K562 (cell line): ENCODE measurements around the gene SUPT5H. TPM values are rescaled to one million over a fixed set of nuclear protein-coding genes. Genes with fewer than 3 reads are reported as not detected.

Experiments
- CEBPZ ChIP-seq: fragments of 150-350 bp; IDR thresholded peaks from 2 replicates; pipeline ENCODE4 v1.6.1; 2014; ENCODE audit warnings: low read depth, mild to moderate bottlenecking, low read length, borderline replicate concordance
- CREBBP ChIP-seq: IDR thresholded peaks from one replicate; pipeline ENCODE4 v1.6.1; 2012; ENCODE audit warnings: low read depth, mild to moderate bottlenecking, control low read depth, inconsistent platforms, low read length
- E2F3 ChIP-seq: fragments of 250-450 bp; sonication (Bioruptor Pico); IDR thresholded peaks from 2 replicates; pipeline ENCODE4 v1.4.0; 2020; ENCODE audit warnings: mild to moderate bottlenecking
- ERF ChIP-seq: fragments of 450-650 bp; formaldehyde crosslinking; IDR thresholded peaks from 2 replicates; pipeline ENCODE4 v1.4.0; 2020; ENCODE audit warnings: mild to moderate bottlenecking, mixed read lengths
- LARP7 ChIP-seq: fragments of 450-650 bp; IDR thresholded peaks from 2 replicates; pipeline ENCODE4 v1.6.1; 2016
- MED1 ChIP-seq: sonication (generic); formaldehyde crosslinking; IDR thresholded peaks from 2 replicates; pipeline ENCODE4 v1.8.1; 2023; ENCODE audit warnings: missing genetic modification reagents, borderline replicate concordance
- ZBTB40 ChIP-seq, 2 experiments: fragments of 450-650 bp in 1 of 2; sonication (generic) in 1 of 2; formaldehyde crosslinking in 1 of 2; IDR thresholded peaks; 2 replicates each; pipeline versions ENCODE4 v1.7.1 to v1.9.0; 2016 to 2022; ENCODE audit warnings: inconsistent platforms in 1 of 2, mild to moderate bottlenecking in 1 of 2, missing genetic modification reagents in 1 of 2
- ZNF277 ChIP-seq: fragments of 250-450 bp; sonication (Bioruptor Pico); IDR thresholded peaks from 2 replicates; pipeline ENCODE4 v1.8.0; 2022; ENCODE audit warnings: inconsistent platforms, mild to moderate bottlenecking, moderate library complexity, borderline replicate concordance
- ZNF395 ChIP-seq: fragments of 200-800 bp; sonication (Bioruptor generic); IDR thresholded peaks from 2 replicates; pipeline ENCODE4 v1.6.1; 2017; ENCODE audit warnings: missing genetic modification characterization, missing compliant biosample characterization
- ZNF507 ChIP-seq: conservative IDR thresholded peaks from 2 replicates; pipeline ENCODE4 v1.6.1; 2017; ENCODE audit warnings: missing genetic modification characterization, missing compliant biosample characterization
- ZNF699 ChIP-seq: fragments of 250-450 bp; sonication (Bioruptor Pico); IDR thresholded peaks from 2 replicates; pipeline ENCODE4 v1.8.0; 2021; ENCODE audit warnings: mild to moderate bottlenecking, moderate library complexity; ENCODE audit not compliant: insufficient replicate concordance
- polyA plus RNA-seq, 8 experiments: library from polyadenylated mRNA; depleted of rRNA in 4 of 8; stranded (reverse) in 5 of 8; unstranded in 3 of 8; fragments of >200 nt; fragmentation: Nextera tagmentation in 2 of 8; fragmentation: Illumina TruSeq in 1 of 8; extraction: Ambion mirVana in 2 of 8; extraction: Trizol in 1 of 8; gene quantifications; 2 replicates each; pipeline versions ENCODE4 v1.2.1 to v1.2.3, GENCODE V29; 2011 to 2014; ENCODE audit warnings: inconsistent platforms in 1 of 8, missing spikeins in 1 of 8
- total RNA-seq, 7 experiments: library from RNA; depleted of rRNA in 6 of 7; stranded (reverse); fragments of >200 nt in 6 of 7; fragmentation: Illumina TruSeq in 2 of 7; extraction: Trizol in 2 of 7; gene quantifications; 2 replicates each; pipeline versions ENCODE4 v1.2.1 to v1.2.3, GENCODE V29; 2011 to 2021; ENCODE audit warnings: low replicate concordance in 1 of 7

Gene SUPT5H
- total and polyA plus RNA-seq, 9 of the 15 experiments (the other 6 are each of a cell fraction or from before 2014, with no cell fraction given) = 13.3 to 85.9 (median 35.9) TPM

GRCh38 chr19:39412100-39412866 lies 33.1 kb upstream of the SUPT5H start, which contains the start of gene PLEKHG2 (continued):
- peak; percentile 92 for TF ChIP-seq ZBTB40 (IDR thresholded peaks at IDR 0.05)
- TF ChIP-seq ZBTB40 (CRISPR knock-in tag; IDR thresholded peaks at IDR 0.05) = no peak
- TF ChIP-seq ZNF395 (CRISPR knock-in tag) = no peak; the same call in 1 of the 2 replicates
- no peak for TF ChIP-seq ZNF277 (CRISPR knock-in tag)
- no peak for TF ChIP-seq CEBPZ
- TF ChIP-seq ZNF699 (CRISPR knock-in tag) = no peak
- TF ChIP-seq MED1 (CRISPR knock-in tag) = no peak
- peak; percentile 89; the same call in 1 of the 2 replicates for TF ChIP-seq ERF
- no peak for TF ChIP-seq LARP7
- no peak for TF ChIP-seq ZNF507 (tag)
- TF ChIP-seq E2F3 (CRISPR knock-in tag) = peak; percentile 96
- TF ChIP-seq CREBBP = no peak
